Fibroblast of skin of left quadriceps (primary cell): ENCODE data around the gene DGKI.

Experiments used
- DNase-seq, 2 experiments: peaks; one replicate each; pipeline ENCODE4 v3.0.0-alpha.2; 2013; ENCODE audit warnings: low read depth in 2 of 2

DGKI gene

DNA sequence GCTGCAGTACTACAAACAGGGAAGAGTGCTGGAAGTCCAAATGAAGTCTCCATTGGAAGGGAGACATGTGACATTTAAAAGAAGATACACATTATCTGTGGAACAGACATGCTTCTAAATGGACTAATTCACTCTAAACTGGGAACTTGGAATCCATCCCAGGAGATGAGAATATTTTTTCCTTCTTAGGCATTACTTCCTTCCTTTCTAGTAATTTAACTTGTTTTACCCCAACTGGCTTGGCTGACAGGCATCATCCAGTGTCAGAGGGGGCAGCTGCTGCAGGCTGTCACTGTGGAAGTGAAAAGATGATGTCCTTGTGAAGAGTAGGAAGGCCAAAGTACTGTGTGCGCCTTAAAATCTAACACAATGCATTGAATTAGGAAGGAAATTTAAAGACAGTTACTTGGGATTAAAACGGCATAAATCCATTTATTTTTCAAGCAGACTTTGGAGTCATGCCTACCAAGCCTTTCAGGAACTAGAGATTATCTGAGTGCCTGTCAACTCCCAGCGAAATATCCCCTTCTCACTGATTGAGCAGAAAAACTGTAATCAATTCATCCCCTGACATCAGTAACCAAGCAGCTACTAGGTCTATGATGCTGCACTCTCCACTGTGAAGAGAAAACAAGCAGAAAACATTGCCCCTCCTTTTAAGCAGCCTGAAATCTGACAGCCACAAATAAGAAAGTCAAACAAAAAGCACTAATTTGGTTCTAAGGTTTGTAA is 161.2 kb downstream of the DGKI start:
- DNase-seq, result no peak

DNA sequence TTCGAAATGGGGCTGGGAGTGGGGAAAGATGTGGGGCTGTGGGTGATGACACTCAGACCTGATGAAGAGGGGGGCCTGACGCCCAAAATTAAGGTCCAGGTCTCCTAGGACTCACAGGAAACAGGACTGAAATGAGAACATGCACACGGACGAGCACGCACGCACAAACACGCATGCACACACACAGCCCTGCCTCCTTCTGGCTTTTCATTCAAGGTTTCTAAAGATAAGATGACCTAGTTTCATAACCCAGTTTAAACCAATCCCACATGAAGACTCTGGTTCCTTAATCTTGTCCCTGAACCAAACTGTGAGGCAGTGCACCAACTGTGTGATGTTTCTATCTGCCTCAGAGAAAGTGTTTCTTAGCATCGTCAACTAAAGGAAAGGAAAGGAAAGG is 162.0 kb downstream of the DGKI start:
- DNase-seq, result no peak

DNA sequence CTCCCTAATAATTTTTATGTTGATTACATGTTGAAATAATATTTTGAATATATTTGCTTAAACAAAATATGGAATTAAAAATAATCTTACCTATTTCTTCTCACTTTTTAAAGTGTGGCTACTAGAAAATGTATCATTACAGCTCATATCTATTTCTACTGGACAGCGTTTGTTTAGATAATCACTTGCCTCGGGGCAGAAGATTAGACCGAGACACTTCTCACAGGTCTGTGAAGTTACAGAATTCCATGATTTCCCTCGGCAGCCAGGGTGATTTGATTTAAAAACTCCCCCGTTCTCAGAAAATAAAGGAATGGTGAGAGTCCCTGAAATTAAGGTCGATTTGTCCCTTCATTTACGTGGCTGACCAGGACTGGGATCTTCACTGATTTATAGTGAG is 162.5 kb downstream of the DGKI start:
- no peak for DNase-seq

DNA sequence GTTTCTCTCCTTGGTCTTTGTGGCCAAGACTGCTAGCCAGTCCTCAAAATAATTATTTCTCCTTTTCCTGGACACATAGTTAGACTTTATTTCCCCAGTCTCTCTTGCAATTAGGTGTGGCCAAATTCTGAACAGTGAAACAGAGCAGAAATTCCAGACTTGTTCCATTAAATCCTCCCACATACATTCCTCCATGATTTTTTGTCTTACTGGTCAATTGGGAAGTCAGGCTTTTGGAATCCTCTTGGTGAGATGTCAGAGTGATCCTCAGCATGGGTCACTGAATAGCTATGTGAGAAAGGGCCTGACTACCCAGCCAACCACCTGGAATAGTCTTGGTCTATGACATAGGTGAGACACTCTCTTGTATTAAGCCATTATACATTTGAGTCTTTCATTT is 164.2 kb downstream of the DGKI start:
- DNase-seq, result peak; percentile 47

DNA sequence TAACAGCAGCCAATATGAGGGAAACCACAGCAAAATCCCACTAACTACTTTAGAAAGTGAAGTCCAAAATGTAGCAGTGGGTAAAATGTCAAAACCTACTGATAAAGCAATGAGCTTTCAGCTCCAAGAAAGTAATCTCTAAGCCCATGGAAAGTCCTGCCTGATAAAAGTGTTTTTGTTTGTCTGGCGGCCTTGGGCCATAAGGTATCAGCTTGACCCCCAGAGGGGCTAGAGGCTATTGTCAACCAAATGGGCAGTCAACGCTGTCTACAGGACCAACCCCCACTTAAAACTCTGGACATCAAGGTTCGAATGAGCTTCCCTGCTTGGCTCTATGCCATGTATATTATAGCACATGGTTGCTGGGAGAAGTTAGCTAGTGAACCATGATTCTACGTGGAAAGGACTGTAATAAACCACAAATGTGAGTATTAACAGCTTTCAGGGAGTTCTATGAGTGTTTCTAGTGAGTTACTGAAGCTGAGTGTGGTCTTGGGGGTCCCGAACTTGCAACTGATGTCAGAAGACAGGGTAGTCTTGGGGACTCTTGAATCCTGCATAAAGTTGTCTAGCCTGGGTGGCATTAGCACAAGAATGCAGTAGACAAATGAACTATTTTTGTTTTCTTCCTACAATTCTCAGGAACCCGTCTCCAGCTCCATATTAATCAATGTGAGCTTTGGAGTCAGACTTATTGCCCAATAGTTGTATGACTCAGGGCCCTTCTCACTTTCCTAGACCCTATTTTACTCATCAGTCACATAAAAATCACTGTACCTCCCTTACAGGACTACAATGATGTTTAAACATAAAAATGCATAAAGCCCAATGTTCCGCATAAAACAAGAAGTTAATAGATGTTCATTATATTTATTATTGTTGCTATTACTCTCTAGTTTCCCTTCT is 164.9 kb downstream of the DGKI start:
- peak; percentile 86 to 87 for DNase-seq

DNA sequence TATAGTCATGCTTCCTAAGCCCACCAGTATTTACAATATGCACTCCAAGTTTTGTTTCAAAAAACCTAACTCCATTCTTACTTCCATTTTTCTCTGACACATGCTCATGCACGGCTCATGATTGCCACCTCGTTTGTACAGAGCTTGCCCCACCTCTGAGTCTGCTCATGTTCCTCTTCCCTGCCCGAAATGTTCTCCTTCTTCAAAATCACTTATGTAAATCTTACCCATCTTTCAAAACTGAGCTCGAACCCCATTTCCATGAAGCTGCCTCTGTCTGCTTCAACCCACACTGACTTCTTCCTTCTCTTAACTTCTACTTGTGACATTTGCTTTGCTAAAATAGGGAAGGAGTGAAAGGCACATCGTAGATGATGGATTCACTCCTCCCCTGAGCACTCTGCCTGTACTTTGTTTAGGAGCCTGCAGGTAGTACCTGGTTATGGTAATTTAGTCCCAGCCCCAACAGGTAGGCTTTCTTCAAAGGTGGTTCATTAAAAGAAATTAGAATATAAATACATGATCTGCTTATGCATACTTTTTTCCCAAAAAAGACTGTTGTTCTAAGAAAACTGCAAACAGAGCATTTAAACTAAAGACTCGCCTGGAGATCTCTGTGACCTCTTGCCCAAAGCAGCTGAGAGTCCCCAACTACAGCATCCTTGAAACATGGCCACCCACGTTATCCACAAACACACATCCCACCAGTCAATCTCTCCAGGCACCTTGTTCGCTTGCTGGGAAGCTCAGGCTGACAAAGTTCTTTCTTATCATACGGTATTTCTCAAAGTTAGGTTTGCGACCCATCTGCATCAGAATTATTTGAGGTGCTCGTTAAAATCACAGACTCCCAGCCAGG is 172.0 kb downstream of the DGKI start:
- no peak for DNase-seq

DNA sequence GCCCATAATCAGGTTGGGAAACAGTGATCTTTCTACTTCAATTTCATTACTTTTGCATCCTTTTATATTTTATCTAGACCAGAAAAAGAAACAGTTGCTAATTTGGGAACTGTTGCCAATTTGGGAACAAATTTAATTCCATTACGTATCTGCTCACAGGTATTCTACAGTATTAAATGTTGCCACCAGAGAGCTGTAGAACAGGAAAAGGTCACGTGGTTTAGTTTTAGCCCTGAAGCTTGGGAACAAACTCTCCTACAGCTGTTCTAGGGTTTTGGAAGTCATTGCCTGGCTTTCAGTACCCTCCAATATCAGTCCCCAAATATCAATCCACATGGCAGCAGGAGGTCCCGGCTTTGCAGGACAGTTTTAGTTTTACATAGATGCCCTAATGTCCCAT is 172.7 kb downstream of the DGKI start:
- no peak for DNase-seq

DNA sequence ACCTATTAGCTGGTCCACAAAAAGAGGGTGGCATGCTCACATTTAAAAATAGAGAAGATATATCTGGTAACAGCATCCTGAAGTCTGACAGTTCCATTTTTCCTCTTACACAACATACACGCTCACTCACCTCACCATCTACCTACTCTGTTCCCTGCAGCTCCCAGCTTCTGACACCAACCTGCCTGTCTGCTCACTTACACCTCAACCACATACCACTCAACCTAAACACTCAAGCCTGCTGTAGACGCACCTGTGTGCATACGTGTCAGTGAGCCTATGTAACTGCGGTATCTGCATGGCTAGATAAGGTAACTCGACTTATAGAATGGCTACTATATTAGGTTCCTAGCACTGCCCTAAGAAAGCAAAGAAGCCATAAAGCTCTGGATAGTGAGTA is 174.9 kb downstream of the DGKI start:
- DNase-seq, result no peak

DNA sequence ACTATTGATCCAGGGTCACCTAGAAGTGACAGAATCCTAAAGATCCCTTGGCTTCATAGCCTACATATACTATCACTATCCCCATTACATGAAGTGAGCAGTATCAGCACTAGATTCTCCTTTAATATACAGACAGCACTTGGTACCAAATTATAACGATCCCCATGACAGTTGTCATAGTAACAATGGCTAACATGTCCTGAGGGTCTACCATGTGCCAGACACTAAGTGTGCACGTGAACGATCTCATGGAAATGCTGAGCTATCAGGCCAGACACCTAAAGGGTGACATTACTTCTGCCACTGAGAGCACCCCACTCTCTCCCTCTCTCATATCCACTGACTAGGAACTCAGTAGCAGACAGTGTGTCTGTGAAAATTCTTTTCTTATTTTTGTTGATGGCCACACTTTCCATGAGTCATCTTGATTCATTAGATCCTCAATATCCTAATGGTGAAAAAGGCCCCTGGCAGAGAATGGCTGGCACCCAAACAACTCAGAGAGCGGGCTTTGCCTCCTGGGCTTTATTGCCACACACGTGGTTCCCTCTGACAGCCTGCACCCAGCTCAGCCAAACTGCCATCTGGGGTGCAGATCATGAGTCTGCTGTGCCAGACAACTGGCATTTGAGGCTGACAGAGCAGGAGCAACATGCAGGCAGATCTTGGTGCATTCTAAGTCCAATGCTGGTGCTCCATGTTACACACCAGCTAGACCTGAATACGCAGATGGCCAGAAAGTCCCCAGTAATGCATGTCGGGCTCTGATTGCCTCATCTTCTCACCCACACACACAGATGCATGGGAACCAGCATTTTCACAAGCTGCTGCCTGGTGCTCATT is 176.3 kb downstream of the DGKI start:
- no peak for DNase-seq

DNA sequence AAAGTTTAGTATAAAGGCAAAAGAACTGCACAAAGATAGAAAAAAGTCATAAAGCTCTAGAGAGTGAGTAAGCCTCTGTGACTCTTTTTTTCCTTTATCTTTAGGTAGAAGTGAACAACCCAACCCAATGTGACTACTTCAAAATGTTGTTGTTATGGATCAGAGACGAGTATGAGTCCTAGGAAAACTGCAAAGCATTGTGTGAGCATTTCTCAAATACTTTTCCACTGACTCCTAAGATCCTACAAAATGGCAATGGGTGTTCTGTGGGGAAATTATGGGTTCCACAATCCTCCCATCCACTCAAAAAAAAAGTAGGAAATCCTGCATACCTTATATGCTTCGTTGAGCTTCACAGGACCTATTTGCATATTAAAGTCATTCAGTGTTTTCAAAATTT is 177.1 kb downstream of the DGKI start:
- DNase-seq, result no peak

DNA sequence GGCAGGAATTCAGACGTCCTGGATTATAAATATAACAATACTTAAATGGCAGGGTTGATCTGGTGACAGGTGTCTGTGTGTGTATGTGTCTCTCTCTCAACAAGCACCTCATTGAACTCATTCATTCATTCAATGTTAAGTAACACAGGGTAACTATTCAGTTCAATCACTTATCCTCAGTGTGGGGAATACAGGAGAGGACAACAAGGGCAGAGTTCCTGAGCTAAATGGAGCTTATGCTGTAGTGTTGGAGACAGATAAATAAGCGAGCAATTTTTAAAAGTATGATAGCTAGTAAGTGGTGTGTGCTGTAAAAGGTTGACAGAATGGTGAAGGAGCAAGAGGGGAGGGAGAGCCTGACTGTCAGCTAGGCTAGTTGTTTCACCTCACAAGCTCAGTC is 178.4 kb downstream of the DGKI start:
- DNase-seq, result no peak

DNA sequence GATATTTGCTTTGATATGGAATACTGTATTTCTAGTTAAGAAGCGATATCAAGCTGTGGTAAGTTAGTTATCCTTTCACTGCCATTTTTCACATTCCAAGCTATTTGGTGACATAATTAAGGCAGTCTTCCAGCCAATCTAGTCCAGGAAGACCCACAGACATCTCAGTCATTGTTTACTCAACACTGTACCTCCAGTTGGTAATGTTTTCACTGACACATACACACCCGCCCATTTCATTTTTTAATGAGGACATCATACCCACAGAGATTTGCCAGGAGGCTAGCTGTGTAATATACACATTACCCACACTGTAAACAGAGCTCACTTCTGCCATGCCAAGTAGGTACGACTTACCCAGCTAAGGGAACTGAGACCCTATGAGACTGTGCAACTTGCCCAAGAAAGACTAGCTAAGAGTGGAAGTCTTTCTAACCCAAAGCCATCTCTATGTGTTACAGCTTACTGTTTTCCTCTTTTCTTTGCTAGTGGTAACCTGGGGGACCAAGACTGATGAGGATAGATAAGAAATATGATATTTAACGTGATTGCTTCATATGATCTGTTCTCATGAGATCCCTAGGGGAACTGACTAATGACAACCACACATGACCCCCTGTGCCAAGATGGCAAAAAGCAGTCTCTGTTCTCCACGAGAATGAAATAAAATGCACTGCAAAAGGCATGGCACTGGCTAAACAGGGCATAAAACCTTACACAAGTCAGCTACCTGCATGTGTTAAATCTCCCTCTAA is 179.0 kb downstream of the DGKI start:
- DNase-seq, result peak; percentile 44 to 49

DNA sequence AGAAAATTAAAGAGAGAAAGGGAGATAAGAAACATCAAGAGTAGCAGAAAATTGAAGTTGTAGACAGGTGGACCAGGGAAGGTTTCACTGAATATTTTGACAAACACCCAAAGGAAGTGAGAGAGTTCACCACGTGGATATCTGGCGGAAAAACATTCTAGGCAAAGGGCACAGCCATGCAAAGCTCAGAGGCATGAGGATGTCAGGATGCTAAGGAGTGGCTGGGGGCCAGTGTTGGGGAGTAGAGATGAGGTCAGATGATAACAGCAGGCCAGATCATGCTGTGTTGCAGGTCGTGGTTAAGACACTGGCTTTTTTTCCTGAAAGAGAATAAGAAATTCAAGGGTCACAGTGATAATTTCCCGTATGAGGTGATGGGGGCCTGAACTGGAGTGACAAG is 181.9 kb downstream of the DGKI start:
- DNase-seq, result no peak

DNA sequence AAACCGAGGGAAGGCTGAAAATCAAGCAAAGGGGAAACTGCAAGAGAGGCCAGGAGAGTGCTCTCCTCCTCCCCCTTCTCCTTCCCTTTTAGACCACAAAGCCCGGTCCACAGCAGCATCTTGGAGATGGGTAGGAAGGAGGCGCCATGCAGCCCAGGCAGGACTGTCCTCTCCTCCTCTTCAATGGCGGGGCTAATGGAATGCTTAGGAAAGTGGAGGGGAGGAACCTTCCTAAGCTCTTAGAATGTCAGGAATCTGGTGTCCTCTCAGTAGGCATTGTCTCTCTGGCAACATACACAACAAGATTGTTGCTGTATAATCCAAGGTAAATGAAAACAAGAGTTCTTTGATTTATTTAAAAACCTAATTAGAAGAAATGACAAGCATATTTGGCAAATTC is 185.1 kb downstream of the DGKI start:
- no peak for DNase-seq

DNA sequence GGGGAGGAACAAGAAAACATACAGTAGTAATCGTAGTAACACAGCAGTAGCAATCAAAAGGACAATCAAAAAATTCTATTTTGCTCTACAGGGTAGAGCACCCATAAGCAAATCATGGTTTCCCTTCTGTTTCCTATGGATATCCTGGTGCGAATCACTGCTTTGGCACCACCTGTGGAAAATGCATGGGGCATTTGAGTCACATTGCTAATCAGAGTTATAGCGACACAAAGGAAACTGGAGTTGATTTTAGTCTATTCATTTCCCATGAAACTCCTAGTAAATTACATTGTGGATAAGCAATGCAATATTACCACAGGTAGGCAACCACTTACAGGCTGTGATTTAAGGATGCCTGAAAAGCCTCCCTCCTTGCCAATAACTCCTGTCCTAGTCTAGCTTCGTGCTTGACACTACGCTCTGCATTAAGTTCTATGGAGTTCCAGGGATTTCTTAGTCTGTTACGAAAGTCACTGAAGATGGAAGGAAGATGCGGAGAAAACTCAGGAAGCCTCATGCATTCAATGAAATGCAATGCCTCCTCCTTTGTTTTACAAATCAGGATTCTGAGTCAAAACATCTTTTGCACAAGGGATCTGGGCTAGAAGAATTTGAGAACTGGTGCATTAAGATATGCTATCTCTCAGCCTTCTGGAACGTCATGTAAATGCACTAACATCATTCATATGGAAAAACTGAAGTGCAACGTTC is 188.4 kb downstream of the DGKI start:
- no peak for DNase-seq

DNA sequence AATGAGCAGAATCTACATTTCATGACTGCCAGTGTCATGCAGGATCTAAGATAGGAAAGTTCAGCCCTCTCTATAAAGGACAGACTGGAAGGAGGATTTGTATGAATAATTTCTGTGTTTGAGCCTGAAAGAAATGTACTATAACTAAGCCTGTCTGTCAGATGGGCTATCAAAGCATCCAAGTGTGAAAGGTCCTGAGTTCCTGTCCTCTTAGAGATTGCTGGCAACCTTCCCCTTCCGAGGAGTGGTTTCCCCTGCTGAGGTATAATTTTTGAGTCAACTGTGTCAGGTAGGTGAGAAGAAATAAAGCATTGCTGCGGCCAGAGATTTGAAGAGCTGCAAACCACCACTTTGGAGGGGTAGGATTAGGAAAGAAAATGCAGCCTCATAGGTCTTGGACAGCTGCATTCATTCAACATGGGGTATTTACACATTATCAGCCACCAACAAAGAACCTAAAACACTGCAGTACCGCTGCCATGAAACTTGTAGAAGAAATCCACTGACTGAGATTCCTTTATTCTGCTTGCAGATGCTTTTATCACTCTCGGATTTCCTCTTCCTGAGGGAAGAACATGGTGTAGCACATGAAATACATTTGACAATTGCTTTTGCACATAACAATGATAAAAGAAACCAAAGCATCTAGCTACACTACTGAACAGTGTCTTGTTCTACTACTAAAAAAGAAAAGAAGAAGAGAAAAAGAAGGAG is 189.1 kb downstream of the DGKI start:
- no peak for DNase-seq

DNA sequence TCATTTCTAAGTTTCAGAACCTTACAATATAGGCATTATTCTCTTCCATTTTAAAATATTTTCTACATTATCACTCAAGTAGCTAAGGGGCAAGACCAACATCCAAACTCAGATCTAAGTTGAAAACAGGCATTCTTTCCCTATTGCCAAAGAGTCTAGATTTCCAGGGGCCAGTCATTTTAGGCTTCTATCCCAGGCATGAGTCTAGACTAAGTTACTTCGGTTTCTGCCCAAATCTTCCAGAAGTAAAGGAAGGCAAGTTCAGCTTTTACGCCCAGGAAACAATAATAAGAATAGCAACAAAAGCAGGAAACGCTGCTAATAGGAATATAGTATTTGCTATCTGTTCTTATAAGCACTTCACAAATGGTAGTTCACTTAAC is 189.9 kb downstream of the DGKI start:
- no peak for DNase-seq

DNA sequence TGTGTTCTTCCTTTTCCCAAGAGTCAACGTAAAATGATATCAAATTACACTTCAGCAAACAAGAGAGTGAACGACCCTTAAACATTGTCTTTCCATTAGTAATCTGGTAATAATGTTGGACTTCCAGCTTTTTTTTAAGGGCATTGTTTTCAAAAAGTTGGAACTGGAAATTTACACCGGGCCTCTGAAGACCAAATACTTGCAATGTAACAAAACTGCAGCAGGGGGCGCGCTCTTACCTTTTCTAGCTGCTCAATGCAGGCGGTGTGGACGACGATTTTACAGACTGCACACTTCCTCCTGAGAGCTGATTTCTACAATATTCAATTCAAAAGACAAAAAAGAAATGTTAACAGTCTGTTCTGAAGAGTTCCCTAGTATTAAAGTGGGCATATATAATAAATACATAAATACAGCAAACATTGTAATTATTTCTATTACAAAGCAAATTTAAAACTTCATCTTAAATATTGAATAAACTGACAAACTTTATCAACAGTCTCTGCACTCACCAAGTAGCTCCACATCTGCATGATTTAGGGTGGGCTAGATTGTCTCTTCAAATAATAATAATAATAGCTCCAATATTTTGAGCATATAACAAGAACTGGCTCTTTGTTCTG is 190.4 kb downstream of the DGKI start:
- peak; percentile 47 to 53 for DNase-seq

DNA sequence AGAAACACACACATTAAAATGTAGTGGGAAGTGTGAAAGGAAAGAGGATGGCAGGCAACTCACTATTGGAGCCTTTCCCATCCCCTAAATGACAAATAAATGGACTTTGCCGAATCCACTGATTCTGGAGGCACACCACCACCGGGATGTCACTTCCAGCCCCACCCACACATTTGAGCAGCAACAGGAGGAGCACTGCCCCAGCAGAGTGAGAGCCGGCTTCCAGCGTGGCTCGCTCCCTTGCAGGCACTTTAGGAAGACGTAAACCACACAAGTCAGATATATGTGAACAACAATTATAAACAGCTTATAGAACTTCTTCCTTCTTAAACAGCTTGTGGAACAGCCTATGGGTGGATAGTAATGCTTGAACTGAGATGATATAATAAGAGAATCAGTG is 191.0 kb downstream of the DGKI start:
- no peak for DNase-seq
